ENCODE measurements around the gene TNNI3.

GRCh38 chr19:55186080-55186479 lies 28.5 kb upstream of the TNNI3 start:
- TF ChIP-seq POLR2A (IDR thresholded peaks at IDR 0.05), result no peak
- TF ChIP-seq, protein P1, sequence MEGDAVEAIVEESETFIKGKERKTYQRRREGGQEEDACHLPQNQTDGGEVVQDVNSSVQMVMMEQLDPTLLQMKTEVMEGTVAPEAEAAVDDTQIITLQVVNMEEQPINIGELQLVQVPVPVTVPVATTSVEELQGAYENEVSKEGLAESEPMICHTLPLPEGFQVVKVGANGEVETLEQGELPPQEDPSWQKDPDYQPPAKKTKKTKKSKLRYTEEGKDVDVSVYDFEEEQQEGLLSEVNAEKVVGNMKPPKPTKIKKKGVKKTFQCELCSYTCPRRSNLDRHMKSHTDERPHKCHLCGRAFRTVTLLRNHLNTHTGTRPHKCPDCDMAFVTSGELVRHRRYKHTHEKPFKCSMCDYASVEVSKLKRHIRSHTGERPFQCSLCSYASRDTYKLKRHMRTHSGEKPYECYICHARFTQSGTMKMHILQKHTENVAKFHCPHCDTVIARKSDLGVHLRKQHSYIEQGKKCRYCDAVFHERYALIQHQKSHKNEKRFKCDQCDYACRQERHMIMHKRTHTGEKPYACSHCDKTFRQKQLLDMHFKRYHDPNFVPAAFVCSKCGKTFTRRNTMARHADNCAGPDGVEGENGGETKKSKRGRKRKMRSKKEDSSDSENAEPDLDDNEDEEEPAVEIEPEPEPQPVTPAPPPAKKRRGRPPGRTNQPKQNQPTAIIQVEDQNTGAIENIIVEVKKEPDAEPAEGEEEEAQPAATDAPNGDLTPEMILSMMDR (IDR thresholded peaks at IDR 0.05), result no peak
